ENCODE data around the gene ZNF322.
"Not testable (repeated sequence)": the region's sequence is repeated elsewhere in the genome, so short reads cannot be mapped to it uniquely, and the experiment has no call there.

ZNF322 gene

GRCh38 chr6:26659042-26659999, at the start of gene ZNF322:
TSS of gene ZNF322 (minus strand) at chr6:26659746. CDS start at chr6:26638553, 21,193 bp downstream.
- FAIRE-seq (no peak), DNase-seq (ENCODE audit: insufficient read length, low spot score) (peak; percentile 86)
- TF ChIP-seq CTCF (IDR thresholded peaks at IDR 0.05; ENCODE audit: insufficient read depth, missing control alignments) = no peak

- not testable (repeated sequence) for DNase-seq (ENCODE audit: insufficient read length, low spot score); FAIRE-seq
These were observed 46.2 kb upstream of the ZNF322 start for GRCh38 chr6:26705780-26706179.

GRCh38 chr6:26705352-26705751, 45.8 kb upstream of the ZNF322 start:
- not testable (repeated sequence) for DNase-seq (ENCODE audit: insufficient read length, low spot score); FAIRE-seq

DNA sequence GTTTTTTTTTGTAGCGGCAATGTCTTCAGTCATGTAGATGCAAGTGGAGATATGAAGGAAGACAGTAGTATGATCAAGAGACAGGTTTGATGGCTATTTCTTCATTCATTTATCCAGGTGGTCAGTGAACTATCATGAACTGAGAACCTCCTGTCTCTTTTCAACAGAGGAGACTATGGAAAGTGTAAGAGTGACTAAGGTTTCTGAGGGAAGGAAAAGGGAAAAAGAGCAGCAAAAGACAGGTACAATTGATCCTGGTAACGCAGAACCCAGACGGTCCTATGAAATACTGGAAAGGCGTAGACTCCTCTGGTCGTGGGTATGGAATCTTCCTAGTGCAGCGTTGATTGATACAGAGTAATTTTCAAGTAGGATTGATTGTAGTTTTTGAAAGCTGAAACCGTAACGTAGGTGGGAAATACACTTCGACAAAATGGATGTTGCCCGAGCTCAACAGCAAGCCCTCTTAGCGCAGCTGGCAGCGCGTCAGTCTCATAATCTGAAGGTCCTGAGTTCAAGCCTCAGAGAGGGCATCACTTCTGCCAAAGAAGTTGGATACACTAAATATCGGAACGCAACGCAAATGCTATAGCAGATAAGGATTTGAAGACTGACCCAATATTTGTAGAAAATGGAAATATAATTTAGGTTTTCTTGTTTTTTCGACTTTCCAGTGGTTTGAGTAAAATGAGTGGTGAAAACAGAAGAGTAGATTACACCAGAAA, 41.6 kb upstream of the ZNF322 start:
- not testable (repeated sequence) for DNase-seq (ENCODE audit: insufficient read length, low spot score); FAIRE-seq

DNA sequence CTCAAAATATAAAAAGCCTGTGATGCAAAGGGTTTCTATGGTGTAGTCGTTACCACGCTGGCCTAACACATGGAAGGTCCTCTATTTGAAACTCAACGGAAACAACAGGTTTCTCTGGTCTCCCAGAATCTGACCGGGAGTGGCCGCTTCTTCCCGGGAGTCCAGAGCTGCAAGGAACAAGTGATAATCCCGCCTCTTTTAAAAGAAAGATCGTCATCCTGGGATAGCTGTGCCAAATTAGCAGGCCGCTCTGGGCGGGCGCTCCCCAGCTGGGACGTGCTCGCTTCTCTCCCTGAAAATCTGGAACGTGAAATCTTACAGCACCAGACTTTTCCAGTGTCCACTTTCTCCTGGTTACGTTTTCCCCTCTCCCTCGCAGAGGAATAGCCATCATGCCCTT, 38.0 kb upstream of the ZNF322 start:
- FAIRE-seq; DNase-seq (ENCODE audit: insufficient read length, low spot score): not testable (repeated sequence)

DNA sequence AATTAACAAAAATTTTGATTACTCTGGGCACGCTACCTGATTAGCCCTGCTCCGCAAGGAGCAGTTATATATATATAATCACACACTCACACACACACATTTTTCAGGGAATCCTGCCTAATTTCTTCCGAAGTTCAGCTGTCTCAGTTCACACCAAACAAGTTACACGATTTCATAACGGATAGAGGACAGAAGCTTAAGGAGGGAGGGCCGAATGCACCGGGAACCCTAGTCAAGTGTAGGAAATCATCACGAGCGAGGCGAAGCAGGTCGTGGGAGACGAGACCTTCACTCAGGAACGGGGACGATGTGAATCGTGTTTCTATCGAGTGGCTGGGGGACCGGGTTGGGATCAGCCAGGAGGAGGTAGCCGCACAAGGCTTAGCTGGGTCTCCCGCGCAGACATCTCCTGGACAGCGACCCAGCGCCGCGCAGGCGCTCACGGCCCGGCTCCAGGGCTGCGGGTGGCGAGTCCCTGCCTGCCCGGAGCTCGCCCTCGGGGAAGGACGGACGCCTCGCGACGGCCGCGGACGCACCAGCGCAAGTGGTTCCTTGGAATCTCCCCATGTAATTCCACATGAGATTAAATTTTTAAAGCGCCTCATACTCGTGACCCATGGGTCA, 29.9 kb upstream of the ZNF322 start:
- peak; percentile 46 for FAIRE-seq
- not testable (repeated sequence) for DNase-seq (ENCODE audit: insufficient read length, low spot score)

- not testable (repeated sequence) for DNase-seq (ENCODE audit: insufficient read length, low spot score); FAIRE-seq
These were observed 23.0 kb upstream of the ZNF322 start for GRCh38 chr6:26682435-26683042.

- FAIRE-seq; DNase-seq (ENCODE audit: insufficient read length, low spot score): not testable (repeated sequence)
These were observed 13.7 kb upstream of the ZNF322 start for GRCh38 chr6:26673287-26673686.

DNA sequence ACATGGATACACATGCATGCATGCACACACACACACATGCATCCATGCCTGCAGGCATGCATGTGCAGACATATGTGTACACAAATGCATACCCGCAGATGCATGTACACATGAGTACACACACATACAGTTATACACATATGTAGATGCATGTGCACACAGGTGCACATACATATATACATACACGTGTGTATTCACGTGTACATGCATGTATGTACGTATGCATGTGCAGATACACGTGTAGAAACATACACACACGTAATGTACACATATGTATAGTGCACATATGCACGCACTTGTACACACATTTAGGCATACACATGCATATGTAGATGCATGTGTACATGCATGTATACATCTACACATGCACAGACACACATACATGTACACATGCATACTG, 11.0 kb upstream of the ZNF322 start:
- not testable (repeated sequence) for FAIRE-seq; DNase-seq (ENCODE audit: insufficient read length, low spot score)

- FAIRE-seq; DNase-seq (ENCODE audit: insufficient read length, low spot score): not testable (repeated sequence)
These were observed 10.5 kb upstream of the ZNF322 start for GRCh38 chr6:26670003-26670402.

- DNase-seq (ENCODE audit: insufficient read length, low spot score) = no peak
- no peak for TF ChIP-seq CTCF (IDR thresholded peaks at IDR 0.05; ENCODE audit: insufficient read depth, missing control alignments)
- FAIRE-seq = no peak
These were observed 435 bp upstream of the ZNF322 start for GRCh38 chr6:26660000-26660361.

DNA sequence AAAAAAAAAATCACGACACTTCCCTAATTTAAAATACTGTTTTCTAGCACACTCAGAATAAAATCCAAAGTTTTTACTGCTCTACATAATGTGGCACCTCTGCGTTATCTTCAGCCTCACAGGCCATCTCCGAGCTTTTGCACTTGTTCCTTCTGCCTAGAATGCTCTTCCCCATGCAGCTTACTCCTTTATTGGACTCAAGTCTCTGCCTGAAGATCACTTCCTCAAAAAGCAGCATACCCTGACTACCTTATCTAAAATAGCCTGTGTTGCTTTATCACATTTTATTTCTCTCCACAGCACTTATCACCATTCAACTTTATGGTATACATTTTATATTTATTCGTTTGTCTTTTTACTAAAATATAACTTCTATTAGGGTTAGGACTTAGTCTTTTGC, 2.3 kb downstream of the ZNF322 start:
- FAIRE-seq = no peak
- DNase-seq (ENCODE audit: insufficient read length, low spot score) = no peak
- no peak for TF ChIP-seq CTCF (IDR thresholded peaks at IDR 0.05; ENCODE audit: insufficient read depth, missing control alignments)
